Thyroid gland (tissue), 4 donors: Measurements from ENCODE around the gene TINAGL1.

Source experiments
- POLR2A ChIP-seq, 2 donors: fragments of 450-650 bp; IDR thresholded peaks; one replicate each; pipeline ENCODE4 v1.6.1; 2017; ENCODE audit warnings: antibody characterized with exemption in 2 of 2, mild to moderate bottlenecking in 2 of 2, moderate library complexity in 1 of 2
- TF ChIP-seq, protein P1 (sequence below), 6 experiments: fragments of 200-600 bp in 3 of 6; fragments of 450-650 bp in 3 of 6; sonication (generic) in 3 of 6; IDR thresholded peaks; one replicate each; pipeline ENCODE4 v1.5.1; 2016 to 2019; ENCODE audit warnings: antibody characterized with exemption in 6 of 6, mild to moderate bottlenecking in 2 of 6, inconsistent platforms in 1 of 6, moderate library complexity in 1 of 6

DNA sequence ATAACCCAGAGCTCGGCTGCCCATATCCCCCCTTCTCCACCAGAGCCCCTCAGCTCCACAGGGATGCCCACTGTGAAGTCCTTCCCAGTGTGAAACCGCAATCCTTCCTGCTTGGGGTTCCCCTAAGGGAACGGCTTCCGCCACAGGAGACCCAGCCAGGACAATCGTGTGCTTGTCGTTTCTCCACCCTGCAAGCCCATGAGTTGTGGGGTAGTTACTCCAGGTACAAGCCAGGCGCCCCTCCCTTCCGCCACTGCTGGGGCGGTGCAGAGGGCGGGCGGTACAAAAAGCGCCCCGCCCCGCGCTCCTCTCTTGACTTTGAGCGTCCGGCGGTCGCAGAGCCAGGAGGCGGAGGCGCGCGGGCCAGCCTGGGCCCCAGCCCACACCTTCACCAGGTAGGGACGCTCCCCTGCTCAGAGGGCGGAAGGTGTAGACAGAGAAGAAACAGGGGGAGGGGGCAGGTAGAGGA lies at the start of gene TINAGL1:
- TF ChIP-seq, protein P1, sequence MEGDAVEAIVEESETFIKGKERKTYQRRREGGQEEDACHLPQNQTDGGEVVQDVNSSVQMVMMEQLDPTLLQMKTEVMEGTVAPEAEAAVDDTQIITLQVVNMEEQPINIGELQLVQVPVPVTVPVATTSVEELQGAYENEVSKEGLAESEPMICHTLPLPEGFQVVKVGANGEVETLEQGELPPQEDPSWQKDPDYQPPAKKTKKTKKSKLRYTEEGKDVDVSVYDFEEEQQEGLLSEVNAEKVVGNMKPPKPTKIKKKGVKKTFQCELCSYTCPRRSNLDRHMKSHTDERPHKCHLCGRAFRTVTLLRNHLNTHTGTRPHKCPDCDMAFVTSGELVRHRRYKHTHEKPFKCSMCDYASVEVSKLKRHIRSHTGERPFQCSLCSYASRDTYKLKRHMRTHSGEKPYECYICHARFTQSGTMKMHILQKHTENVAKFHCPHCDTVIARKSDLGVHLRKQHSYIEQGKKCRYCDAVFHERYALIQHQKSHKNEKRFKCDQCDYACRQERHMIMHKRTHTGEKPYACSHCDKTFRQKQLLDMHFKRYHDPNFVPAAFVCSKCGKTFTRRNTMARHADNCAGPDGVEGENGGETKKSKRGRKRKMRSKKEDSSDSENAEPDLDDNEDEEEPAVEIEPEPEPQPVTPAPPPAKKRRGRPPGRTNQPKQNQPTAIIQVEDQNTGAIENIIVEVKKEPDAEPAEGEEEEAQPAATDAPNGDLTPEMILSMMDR (IDR thresholded peaks at IDR 0.05), result no peak
- TF ChIP-seq POLR2A (IDR thresholded peaks at IDR 0.05), result peak; percentile 85 to 99
